BLaER1 treated with 17β-estradiol and CSF1 and Interleukin-3, amounts not matched to agents 10 nM and 100 nM (cell line): Measurements from ENCODE around the gene OPTC.
"Not testable (repeated sequence)": the region's sequence is repeated elsewhere in the genome, so short reads cannot be mapped to it uniquely, and the experiment has no call there.

Source experiments
- H3K27ac ChIP-seq, 11 experiments: shearing (Covaris generic); formaldehyde crosslinking; 2 replicates each; pipeline ENCODE4 v1.8.1; 2022
- H3K27me3 ChIP-seq, 11 experiments: shearing (Covaris generic); formaldehyde crosslinking; 2 replicates each; pipeline ENCODE4 v1.8.1; 2022
- H3K36me3 ChIP-seq, 11 experiments: shearing (Covaris generic); formaldehyde crosslinking; 2 replicates each; pipeline ENCODE4 v1.8.1; 2022
- H3K4me1 ChIP-seq, 10 experiments: shearing (Covaris generic); formaldehyde crosslinking; 2 replicates each; pipeline ENCODE4 v1.8.1; 2022
- H3K4me2 ChIP-seq, 11 experiments: shearing (Covaris generic); formaldehyde crosslinking; 2 replicates each; pipeline ENCODE4 v1.8.1; 2022
- H3K4me3 ChIP-seq, 10 experiments: shearing (Covaris generic); formaldehyde crosslinking; 2 replicates each; pipeline ENCODE4 v1.8.1; 2022
- H3K9ac ChIP-seq, 11 experiments: shearing (Covaris generic); formaldehyde crosslinking; 2 replicates each; pipeline ENCODE4 v1.8.1; 2022
- H3K9me3 ChIP-seq, 11 experiments: shearing (Covaris generic); formaldehyde crosslinking; replicated peaks in 1 of 11; 2 replicates each; pipeline ENCODE4 v1.8.1; 2022
- H4K20me1 ChIP-seq, 11 experiments: shearing (Covaris generic); formaldehyde crosslinking; 2 replicates each; pipeline ENCODE4 v1.8.1; 2022
- Cebpa-rat ChIP-seq, 11 experiments: shearing (Covaris generic); IDR thresholded peaks; 2 replicates each; pipeline ENCODE4 v1.8.1; 2022

OPTC gene

GRCh38 chr1:203493901-203494300 lies at the start of gene OPTC:
TSS of gene OPTC (plus strand) at chr1:203494153. CDS start at chr1:203496006, 1,853 bp downstream.
- H4K20me1 ChIP-seq = no peaks in the 10 kb centered on the region
- H3K36me3 ChIP-seq = no peaks in the 10 kb centered on the region
- no peak within 1 kb of the TSS for H3K27ac ChIP-seq
- no peak for TF ChIP-seq Cebpa-rat (IDR thresholded peaks at IDR 0.05)
- H3K9ac ChIP-seq = no peak within 1 kb of the TSS
- H3K9me3 ChIP-seq = no peaks in the 10 kb centered on the region
- peaks cover 0 to 7% (median 0%) of the 10 kb centered on the region in 10 experiments; a peak in 2 of 20 replicates for H3K4me1 ChIP-seq
- no peak within 1 kb of the TSS for H3K4me2 ChIP-seq
- no peaks in the 10 kb centered on the region for H3K27me3 ChIP-seq
- H3K4me3 ChIP-seq = no peak within 1 kb of the TSS

- no peak for TF ChIP-seq Cebpa-rat (IDR thresholded peaks at IDR 0.05)
- H4K20me1 ChIP-seq = no peaks in the 10 kb centered on the region
Measured at GRCh38 chr1:203444171-203444576, 49.8 kb upstream of the OPTC start.

GRCh38 chr1:203447151-203447550 lies 46.8 kb upstream of the OPTC start:
- no peak overlapping the region for H3K27ac ChIP-seq
- no peak overlapping the region for H3K4me3 ChIP-seq
- H4K20me1 ChIP-seq = no peaks in the 10 kb centered on the region
- no peaks in the 10 kb centered on the region for H3K36me3 ChIP-seq
- H3K27me3 ChIP-seq = no peaks in the 10 kb centered on the region
- peak overlapping the region in 7 of 11 experiments; percentile 6 to 71 (median 35); a peak in 8 of 22 replicates for H3K4me2 ChIP-seq
- no peak overlapping the region for H3K9ac ChIP-seq
- no peak for TF ChIP-seq Cebpa-rat (IDR thresholded peaks at IDR 0.05)
- H3K9me3 ChIP-seq = peaks cover 0 to 12% (median 6%) of the 10 kb centered on the region in 11 experiments; a peak in 10 of 22 replicates
- peaks cover 13 to 35% (median 19%) of the 10 kb centered on the region in 10 experiments; a peak in 19 of 20 replicates for H3K4me1 ChIP-seq

More at GRCh38 chr1:203444171-203444576, 49.8 kb upstream of the OPTC start:
- no peak overlapping the region for H3K4me2 ChIP-seq
- H3K4me3 ChIP-seq = no peak overlapping the region
- no peak overlapping the region for H3K27ac ChIP-seq
- no peak overlapping the region for H3K9ac ChIP-seq
- H3K4me1 ChIP-seq = peaks cover 7 to 54% (median 16%) of the 10 kb centered on the region in 10 experiments; a peak in 19 of 20 replicates
- no peaks in the 10 kb centered on the region for H3K36me3 ChIP-seq
- no peaks in the 10 kb centered on the region; a peak in 1 of 22 replicates for H3K27me3 ChIP-seq
- H3K9me3 ChIP-seq = peaks cover 0 to 12% (median 6%) of the 10 kb centered on the region in 11 experiments; a peak in 10 of 22 replicates

- not testable (repeated sequence) for H3K9ac ChIP-seq, H3K27ac ChIP-seq, H3K27me3 ChIP-seq, H3K4me3 ChIP-seq, H4K20me1 ChIP-seq, H3K36me3 ChIP-seq
- Histone ChIP-seq H3K4me2 (peak overlapping the region in 7 of 11 experiments; percentile 6 to 71 (median 30); a peak in 7 of 22 replicates), H3K4me1 (peaks cover 15 to 35% (median 23%) of the 10 kb centered on the region in 10 experiments; a peak in 19 of 20 replicates), H3K9me3 (peaks cover 0 to 12% (median 6%) of the 10 kb centered on the region in 11 experiments; a peak in 10 of 22 replicates)
Measured at GRCh38 chr1:203447598-203447997, 46.4 kb upstream of the OPTC start.

- Histone ChIP-seq H3K36me3 (no peaks in the 10 kb centered on the region), H3K4me1 (peaks cover 18 to 39% (median 24%) of the 10 kb centered on the region in 10 experiments), H3K27me3 (no peaks in the 10 kb centered on the region), H3K4me3 (no peak overlapping the region), H3K9me3 (peaks cover 0 to 12% (median 6%) of the 10 kb centered on the region in 11 experiments; a peak in 10 of 22 replicates), H3K9ac (no peak overlapping the region), H3K27ac (no peak overlapping the region), H3K4me2 (peak overlapping the region in 10 of 11 experiments; percentile 3 to 53 (median 35); a peak in 16 of 22 replicates), H4K20me1 (no peaks in the 10 kb centered on the region)
- no peak for TF ChIP-seq Cebpa-rat (IDR thresholded peaks at IDR 0.05)
Measured at GRCh38 chr1:203448521-203449061, 45.4 kb upstream of the OPTC start.

- Histone ChIP-seq H4K20me1 (no peaks in the 10 kb centered on the region), H3K4me2 (0 out of 22 replicates have a peak overlapping the region, but pooled peaks of 1 of the 11 experiments have one; percentile 24), H3K4me3 (no peak overlapping the region), H3K27me3 (no peaks in the 10 kb centered on the region), H3K9me3 (peaks cover 0 to 9% (median 4%) of the 10 kb centered on the region in 11 experiments; a peak in 10 of 22 replicates), H3K27ac (no peak overlapping the region), H3K4me1 (peaks cover 18 to 42% (median 28%) of the 10 kb centered on the region in 10 experiments), H3K36me3 (no peaks in the 10 kb centered on the region), H3K9ac (no peak overlapping the region)
- no peak for TF ChIP-seq Cebpa-rat (IDR thresholded peaks at IDR 0.05)
Measured at GRCh38 chr1:203450001-203450400, 44.0 kb upstream of the OPTC start.

- H3K36me3 ChIP-seq = no peaks in the 10 kb centered on the region
- no peaks in the 10 kb centered on the region for H3K27me3 ChIP-seq
- H3K9me3 ChIP-seq = peaks cover 0 to 3% (median 0%) of the 10 kb centered on the region in 11 experiments; a peak in 5 of 22 replicates
- H3K9ac ChIP-seq = no peak overlapping the region
- peaks cover 18 to 42% (median 28%) of the 10 kb centered on the region in 10 experiments for H3K4me1 ChIP-seq
- no peak overlapping the region for H3K27ac ChIP-seq
- H4K20me1 ChIP-seq = no peaks in the 10 kb centered on the region
- TF ChIP-seq Cebpa-rat (IDR thresholded peaks at IDR 0.05) = no peak
- no peak overlapping the region for H3K4me3 ChIP-seq
- 0 out of 22 replicates have a peak overlapping the region, but pooled peaks of 1 of the 11 experiments have one; percentile 24 for H3K4me2 ChIP-seq
Measured at GRCh38 chr1:203450479-203451149, 43.3 kb upstream of the OPTC start.

- Histone ChIP-seq H3K9ac (no peak overlapping the region), H4K20me1 (no peaks in the 10 kb centered on the region), H3K27ac (no peak overlapping the region), H3K36me3 (no peaks in the 10 kb centered on the region), H3K9me3 (no peaks in the 10 kb centered on the region), H3K4me1 (peaks cover 14 to 39% (median 25%) of the 10 kb centered on the region in 10 experiments), H3K4me2 (peak overlapping the region in 3 of 11 experiments; percentile 9 to 34 (median 24); a peak in 2 of 22 replicates), H3K4me3 (no peak overlapping the region), H3K27me3 (no peaks in the 10 kb centered on the region)
- no peak for TF ChIP-seq Cebpa-rat (IDR thresholded peaks at IDR 0.05)
Measured at GRCh38 chr1:203451836-203452784, 41.8 kb upstream of the OPTC start.
